ENCODE results near the gene EPHA6.

- TF ChIP-seq FOXM1 (IDR thresholded peaks at IDR 0.05; ENCODE audit: borderline replicate concordance) (no peak), HDGF (IDR thresholded peaks at IDR 0.05; ENCODE audit: borderline replicate concordance) (no peak), TARDBP (IDR thresholded peaks at IDR 0.05) (no peak), BHLHE40 (IDR thresholded peaks at IDR 0.05; ENCODE audit: borderline replicate concordance) (no peak), FOXK2 (IDR thresholded peaks at IDR 0.05) (no peak), ARNT (IDR thresholded peaks at IDR 0.05) (no peak), SUZ12 (IDR thresholded peaks at IDR 0.05) (no peak), FOXA1 (IDR thresholded peaks at IDR 0.05) (no peak), ZNF384 (IDR thresholded peaks at IDR 0.05) (no peak), SP1 (IDR thresholded peaks at IDR 0.05) (no peak), LEF1 (IDR thresholded peaks at IDR 0.05; ENCODE audit: borderline replicate concordance) (no peak)
These were observed 696.4 kb downstream of the EPHA6 start for GRCh38 chr3:97510795-97511194.

Data from HEK293T (cell line).